HEK293 (cell line): ENCODE results near the gene RAET1E.

ENCODE experiments used
- REPIN1 ChIP-seq: fragments of 450-650 bp; formaldehyde crosslinking; IDR thresholded peaks from 2 replicates; pipeline ENCODE4 v1.5.1; 2017; ENCODE audit warnings: missing biosample characterization, missing genetic modification characterization, low read depth
- ZNF274 ChIP-seq, 2 experiments: fragments of 200-500 bp in 1 of 2; fragments of 450-650 bp in 1 of 2; sonication (Bioruptor generic) in 1 of 2; formaldehyde crosslinking in 1 of 2; IDR thresholded peaks; 2 replicates each; pipeline versions ENCODE4 v1.5.1 to v1.6.1; 2014 to 2016; ENCODE audit warnings: borderline replicate concordance in 1 of 2, inconsistent platforms in 1 of 2, low read length in 1 of 2, missing biosample characterization in 1 of 2, missing genetic modification characterization in 1 of 2
- TF ChIP-seq, protein P1 (sequence below): fragments of 450-650 bp; formaldehyde crosslinking; IDR thresholded peaks from 2 replicates; pipeline ENCODE4 v1.5.1; 2016; ENCODE audit warnings: missing biosample characterization, missing genetic modification characterization

DNA sequence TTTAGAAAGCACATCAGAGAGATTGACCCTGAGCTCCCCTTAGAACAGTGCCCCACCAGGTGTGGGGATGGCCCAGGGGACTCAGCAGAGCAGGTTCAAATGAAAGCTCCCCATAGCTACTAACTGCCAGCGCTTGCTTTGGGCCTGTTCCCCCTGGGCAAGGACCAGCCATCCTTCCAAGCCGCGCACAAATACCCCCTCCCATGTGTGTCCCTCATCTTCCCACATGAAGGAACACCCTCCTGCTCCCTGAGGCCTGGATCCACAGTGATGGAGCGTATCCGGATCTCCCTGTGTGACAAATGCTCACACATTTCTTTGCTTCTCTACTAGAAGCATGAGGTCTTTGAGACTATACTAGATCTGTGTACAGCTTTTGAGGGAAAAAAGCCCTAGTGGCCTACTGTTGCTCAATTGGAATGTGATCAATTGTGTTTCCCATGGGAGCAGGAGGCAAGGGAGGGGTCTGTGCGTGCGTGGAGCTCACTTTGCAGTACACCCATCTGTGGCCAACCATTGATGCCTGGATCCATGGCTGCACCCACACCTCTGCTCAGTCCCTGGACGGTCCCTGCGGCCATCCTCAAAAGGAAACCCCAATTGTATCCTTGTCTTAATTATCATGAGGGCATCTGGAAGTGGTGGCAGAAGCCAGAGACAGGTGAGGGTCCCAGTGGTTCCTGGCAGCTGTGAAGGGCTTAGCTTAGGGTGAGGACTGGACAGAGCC is 26.5 kb upstream of the RAET1E start:
- TF ChIP-seq, protein P1, sequence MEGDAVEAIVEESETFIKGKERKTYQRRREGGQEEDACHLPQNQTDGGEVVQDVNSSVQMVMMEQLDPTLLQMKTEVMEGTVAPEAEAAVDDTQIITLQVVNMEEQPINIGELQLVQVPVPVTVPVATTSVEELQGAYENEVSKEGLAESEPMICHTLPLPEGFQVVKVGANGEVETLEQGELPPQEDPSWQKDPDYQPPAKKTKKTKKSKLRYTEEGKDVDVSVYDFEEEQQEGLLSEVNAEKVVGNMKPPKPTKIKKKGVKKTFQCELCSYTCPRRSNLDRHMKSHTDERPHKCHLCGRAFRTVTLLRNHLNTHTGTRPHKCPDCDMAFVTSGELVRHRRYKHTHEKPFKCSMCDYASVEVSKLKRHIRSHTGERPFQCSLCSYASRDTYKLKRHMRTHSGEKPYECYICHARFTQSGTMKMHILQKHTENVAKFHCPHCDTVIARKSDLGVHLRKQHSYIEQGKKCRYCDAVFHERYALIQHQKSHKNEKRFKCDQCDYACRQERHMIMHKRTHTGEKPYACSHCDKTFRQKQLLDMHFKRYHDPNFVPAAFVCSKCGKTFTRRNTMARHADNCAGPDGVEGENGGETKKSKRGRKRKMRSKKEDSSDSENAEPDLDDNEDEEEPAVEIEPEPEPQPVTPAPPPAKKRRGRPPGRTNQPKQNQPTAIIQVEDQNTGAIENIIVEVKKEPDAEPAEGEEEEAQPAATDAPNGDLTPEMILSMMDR (tag by site-specific recombination) = no peak
- TF ChIP-seq ZNF274 (IDR thresholded peaks at IDR 0.05; ENCODE audit: low read length) (no peak), ZNF274 (tag by site-specific recombination; IDR thresholded peaks at IDR 0.05; ENCODE audit: borderline replicate concordance) (no peak), REPIN1 (tag by site-specific recombination) (no peak)
